NT2/D1 (cell line): ENCODE results near the gene PTPRG.

Experiments used
- YY1 ChIP-seq: IDR thresholded peaks from 2 replicates; pipeline ENCODE4 v1.6.1; 2011; ENCODE audit not compliant: insufficient read length, insufficient read depth
- ZNF274 ChIP-seq: IDR thresholded peaks from 2 replicates; pipeline ENCODE4 v1.6.1; 2011; ENCODE audit warnings: mild to moderate bottlenecking, low read depth, low read length

- no peak for TF ChIP-seq YY1
- TF ChIP-seq ZNF274: no peak
These were observed 33.9 kb downstream of the PTPRG start for GRCh38 chr3:61595288-61595687.
